Suprapubic skin (tissue), 4 donors: ENCODE data around the gene HEYL. TPM values are rescaled to one million over a fixed set of nuclear protein-coding genes. Genes with fewer than 3 reads are reported as not detected.

ENCODE experiments used
- DNase-seq, 2 donors: peaks; one replicate each; pipeline ENCODE4 v3.0.0-alpha.2; 2019; ENCODE audit warnings: low spot score in 2 of 2
- H3K27ac ChIP-seq: fragments of 200-600 bp; sonication (generic); one replicate; pipeline ENCODE4 v1.5.1; 2019
- H3K27me3 ChIP-seq: fragments of 200-600 bp; sonication (generic); one replicate; pipeline ENCODE4 v1.5.1; 2019
- H3K36me3 ChIP-seq: fragments of 200-600 bp; sonication (generic); one replicate; pipeline ENCODE4 v1.5.1; 2019
- H3K4me1 ChIP-seq: fragments of 200-600 bp; sonication (generic); one replicate; pipeline ENCODE4 v1.5.1; 2019
- H3K4me3 ChIP-seq: fragments of 200-600 bp; sonication (generic); one replicate; pipeline ENCODE4 v1.5.1; 2019; ENCODE audit warnings: mild to moderate bottlenecking
- H3K9me3 ChIP-seq: fragments of 200-600 bp; sonication (generic); one replicate; pipeline ENCODE4 v1.5.1; 2019
- EP300 ChIP-seq: sonication (generic); formaldehyde crosslinking; IDR thresholded peaks from one replicate; pipeline ENCODE4 v1.6.1; 2017; ENCODE audit warnings: antibody characterized with exemption
- POLR2A ChIP-seq, 2 donors: fragments of 450-650 bp; IDR thresholded peaks; one replicate each; pipeline ENCODE4 v1.6.1; 2017; ENCODE audit warnings: antibody characterized with exemption in 2 of 2, mild to moderate bottlenecking in 2 of 2, moderate library complexity in 2 of 2
- POLR2AphosphoS5 ChIP-seq, 3 donors: sonication (generic); formaldehyde crosslinking; IDR thresholded peaks; one replicate each; pipeline ENCODE4 v1.6.1; 2017; ENCODE audit warnings: antibody characterized with exemption in 3 of 3
- WGBS: methylation state at CpG from one replicate; pipeline ENCODE4 v1.1.5; 2018; 5-methylcytosine and 5-hydroxymethylcytosine counted together
- total RNA-seq, 4 donors: library from RNA; depleted of rRNA; stranded (reverse); fragments of >200 nt; gene quantifications; one replicate each; pipeline ENCODE4 v1.1.0, GENCODE V29; 2016
- TF ChIP-seq, protein P1 (sequence below), 2 donors: fragments of 200-600 bp in 1 of 2; fragments of 450-650 bp in 1 of 2; sonication (generic) in 1 of 2; IDR thresholded peaks; one replicate each; pipeline ENCODE4 v1.5.1; 2016 to 2019; ENCODE audit warnings: antibody characterized with exemption in 2 of 2, mild to moderate bottlenecking in 1 of 2, moderate library complexity in 1 of 2

HEYL gene
- total RNA-seq, 4 donors from 2014 or later = 1.3 to 3.0 (median 1.8) TPM

DNA sequence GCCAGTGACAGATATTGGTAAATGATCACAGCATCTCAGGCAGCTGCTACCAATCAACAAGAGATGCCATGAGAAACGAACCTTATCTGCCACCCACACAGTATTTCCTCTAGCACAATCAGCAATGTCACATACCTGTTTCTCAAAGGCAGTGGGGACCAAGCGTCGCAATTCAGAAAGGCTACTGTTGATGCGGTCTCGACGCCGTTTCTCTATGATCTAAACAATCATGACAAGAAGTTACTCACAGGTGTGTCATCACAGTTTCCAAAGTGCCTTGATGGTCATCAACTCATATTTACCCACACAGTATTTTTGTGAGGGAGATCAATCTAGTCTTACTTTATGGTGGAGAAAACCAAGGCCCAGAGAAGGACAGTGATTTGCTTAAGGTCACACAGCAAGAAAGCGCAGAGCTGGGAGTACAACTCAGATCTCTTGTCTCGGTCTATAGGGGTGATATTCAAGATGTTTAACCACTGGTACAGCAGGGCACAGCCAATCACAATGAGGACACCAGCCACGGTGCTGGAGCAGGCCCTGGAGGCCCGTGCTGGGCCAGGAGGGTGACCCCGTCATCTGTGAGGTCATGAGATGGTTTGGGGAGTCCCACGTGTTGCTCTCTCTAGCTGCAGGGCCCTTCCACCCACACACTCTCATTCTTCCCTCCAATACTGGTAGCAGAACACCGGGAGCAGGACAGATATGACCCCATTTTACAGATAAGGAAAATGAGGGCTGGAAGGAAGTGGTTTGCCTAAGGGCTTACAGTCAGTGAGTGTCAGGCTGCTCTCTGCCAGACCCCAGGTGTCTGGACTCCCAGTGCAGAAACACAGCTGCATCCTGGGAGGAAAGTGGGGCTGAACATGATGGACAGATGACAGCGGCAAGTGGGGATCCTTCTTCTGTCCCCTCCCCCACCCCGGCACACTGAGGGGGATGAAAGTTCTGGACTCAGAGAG, 7.8 kb downstream of the HEYL start:
- Histone ChIP-seq H3K4me1 (peaks cover 13% of the 10 kb centered on the region), H3K4me3 (no peak overlapping the region), H3K27me3 (peaks cover 23% of the 10 kb centered on the region), H3K27ac (no peak overlapping the region), H3K9me3 (no peaks in the 10 kb centered on the region), H3K36me3 (no peaks in the 10 kb centered on the region)
- no peak for DNase-seq
- WGBS = 77% methylated on average over 15 of the region's 16 CpGs
- no peak for TF ChIP-seq POLR2A (IDR thresholded peaks at IDR 0.05)

DNA sequence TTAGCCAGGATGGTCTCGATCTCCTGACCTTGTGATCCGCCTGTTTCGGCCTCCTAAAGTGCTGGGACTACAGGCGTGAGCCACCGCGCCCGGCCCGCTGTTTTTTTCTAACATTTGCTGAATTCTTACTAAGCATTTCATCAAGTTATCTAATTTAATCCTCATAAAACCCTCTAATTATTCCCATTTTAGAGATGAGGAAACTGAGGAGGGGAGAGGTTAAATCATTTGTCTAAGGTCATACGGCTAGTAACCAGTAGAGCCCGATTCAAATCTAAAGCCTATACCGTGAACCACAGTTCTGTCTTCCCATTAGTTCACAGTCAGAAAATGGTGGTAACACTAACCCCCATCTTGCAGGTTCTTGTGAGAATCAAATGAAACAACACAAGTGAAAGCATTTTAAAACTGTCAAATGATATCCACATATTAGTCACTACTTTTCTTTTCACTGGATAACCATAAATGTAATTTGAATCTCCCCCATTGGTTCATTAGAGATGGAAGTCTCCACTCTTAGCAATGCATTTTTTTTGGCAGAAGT, 10.6 kb downstream of the HEYL start:
- H3K4me3 ChIP-seq = no peak overlapping the region
- no peaks in the 10 kb centered on the region for H3K36me3 ChIP-seq
- 94% methylated on average over 11 of the region's 11 CpGs for WGBS
- H3K4me1 ChIP-seq = peaks cover 22% of the 10 kb centered on the region
- H3K27ac ChIP-seq = no peak overlapping the region
- DNase-seq = no peak
- H3K9me3 ChIP-seq = no peaks in the 10 kb centered on the region
- peaks cover 6% of the 10 kb centered on the region for H3K27me3 ChIP-seq
- TF ChIP-seq POLR2AphosphoS5 (IDR thresholded peaks at IDR 0.05) (no peak), EP300 (no peak), POLR2A (IDR thresholded peaks at IDR 0.05) (no peak)
- TF ChIP-seq, protein P1, sequence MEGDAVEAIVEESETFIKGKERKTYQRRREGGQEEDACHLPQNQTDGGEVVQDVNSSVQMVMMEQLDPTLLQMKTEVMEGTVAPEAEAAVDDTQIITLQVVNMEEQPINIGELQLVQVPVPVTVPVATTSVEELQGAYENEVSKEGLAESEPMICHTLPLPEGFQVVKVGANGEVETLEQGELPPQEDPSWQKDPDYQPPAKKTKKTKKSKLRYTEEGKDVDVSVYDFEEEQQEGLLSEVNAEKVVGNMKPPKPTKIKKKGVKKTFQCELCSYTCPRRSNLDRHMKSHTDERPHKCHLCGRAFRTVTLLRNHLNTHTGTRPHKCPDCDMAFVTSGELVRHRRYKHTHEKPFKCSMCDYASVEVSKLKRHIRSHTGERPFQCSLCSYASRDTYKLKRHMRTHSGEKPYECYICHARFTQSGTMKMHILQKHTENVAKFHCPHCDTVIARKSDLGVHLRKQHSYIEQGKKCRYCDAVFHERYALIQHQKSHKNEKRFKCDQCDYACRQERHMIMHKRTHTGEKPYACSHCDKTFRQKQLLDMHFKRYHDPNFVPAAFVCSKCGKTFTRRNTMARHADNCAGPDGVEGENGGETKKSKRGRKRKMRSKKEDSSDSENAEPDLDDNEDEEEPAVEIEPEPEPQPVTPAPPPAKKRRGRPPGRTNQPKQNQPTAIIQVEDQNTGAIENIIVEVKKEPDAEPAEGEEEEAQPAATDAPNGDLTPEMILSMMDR (IDR thresholded peaks at IDR 0.05) = no peak

DNA sequence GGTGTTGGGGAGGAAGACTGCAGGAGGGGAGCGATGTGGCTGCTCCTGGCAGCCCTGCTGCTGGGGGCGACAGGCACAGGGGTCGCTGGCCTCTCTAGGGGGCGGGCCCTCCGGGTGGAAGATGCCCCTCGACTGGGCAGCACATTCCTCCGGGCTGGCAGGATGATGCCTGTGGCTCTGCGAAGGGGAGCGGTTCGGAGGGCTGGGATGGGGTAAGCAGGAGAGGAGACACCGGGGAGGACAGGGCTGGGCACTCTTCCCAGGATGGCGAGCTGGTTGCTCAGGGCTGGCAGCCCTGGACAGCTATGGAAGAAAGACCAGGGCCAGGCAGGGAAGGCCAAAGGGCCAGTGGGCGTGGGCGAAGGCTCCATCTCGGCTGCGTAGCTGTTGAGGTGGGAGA, 12.8 kb downstream of the HEYL start:
- no peaks in the 10 kb centered on the region for H3K36me3 ChIP-seq
- 90% methylated on average over 12 of the region's 16 CpGs for WGBS
- TF ChIP-seq EP300 (no peak), POLR2AphosphoS5 (IDR thresholded peaks at IDR 0.05) (no peak), POLR2A (IDR thresholded peaks at IDR 0.05) (no peak)
- TF ChIP-seq, protein P1 (IDR thresholded peaks at IDR 0.05) = no peak
- peaks cover 9% of the 10 kb centered on the region for H3K4me1 ChIP-seq
- DNase-seq = no peak
- no peak overlapping the region for H3K4me3 ChIP-seq
- H3K27me3 ChIP-seq = peaks cover 6% of the 10 kb centered on the region
- no peak overlapping the region for H3K27ac ChIP-seq
- no peaks in the 10 kb centered on the region for H3K9me3 ChIP-seq

DNA sequence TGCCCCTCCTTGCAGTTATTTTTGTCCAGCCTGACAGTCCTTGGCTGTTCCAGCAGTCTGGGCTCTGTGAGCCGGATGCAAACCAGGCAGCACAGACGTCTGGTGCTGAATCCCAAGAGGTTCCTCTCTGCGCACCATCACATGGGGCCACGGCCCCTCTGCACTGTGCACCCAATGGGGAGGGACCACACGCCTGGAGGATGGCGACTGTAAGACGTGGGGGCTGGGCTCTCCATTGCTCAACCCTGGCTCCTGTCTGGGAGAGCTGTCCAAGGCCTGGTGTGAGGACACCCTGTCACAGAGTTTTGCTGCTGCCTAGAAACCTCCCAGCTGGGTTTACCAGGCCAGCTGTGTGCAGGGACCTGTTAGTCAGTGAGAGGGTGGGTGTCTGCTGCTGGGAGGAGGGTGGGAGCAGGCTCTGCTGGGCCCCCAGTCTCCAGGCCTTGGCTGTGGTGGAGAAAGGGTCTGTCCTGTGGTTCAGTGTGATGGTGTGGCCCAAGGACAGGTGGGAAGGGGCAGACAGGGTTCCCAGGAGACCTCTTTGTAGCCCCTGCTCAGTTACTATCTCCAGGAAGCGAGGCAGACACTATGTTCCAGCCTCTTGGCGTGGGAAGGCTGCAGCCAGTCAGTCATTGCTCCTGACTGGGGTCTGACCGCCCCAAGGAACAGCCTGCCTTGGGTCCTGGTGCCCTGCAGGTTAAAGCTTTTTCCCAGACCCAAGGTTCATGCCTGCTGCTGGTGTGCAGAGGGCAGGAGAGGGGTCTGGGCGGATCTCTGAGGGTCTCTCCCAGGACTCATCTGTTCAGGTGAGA, 13.8 kb downstream of the HEYL start:
- H3K36me3 ChIP-seq = no peaks in the 10 kb centered on the region

DNA sequence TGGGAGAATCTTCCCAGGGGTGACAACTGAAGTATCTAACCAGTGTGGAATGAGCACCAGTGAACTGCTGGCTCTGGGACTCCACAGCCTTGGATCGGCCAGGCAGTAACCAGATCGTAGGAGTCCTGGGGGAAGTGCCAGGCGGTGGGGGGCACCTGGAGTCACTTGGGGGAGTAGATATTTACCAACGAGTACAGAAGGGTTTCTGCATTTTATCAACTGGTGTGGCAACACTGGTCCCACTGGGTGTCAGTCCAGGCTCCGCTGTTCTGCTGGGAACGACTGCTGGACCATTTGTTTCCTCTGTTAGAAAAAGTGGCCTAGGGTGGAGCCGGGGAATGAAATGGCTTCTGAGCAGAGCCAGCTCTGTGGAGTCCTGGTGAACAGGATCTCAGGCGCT, 14.4 kb downstream of the HEYL start:
- Histone ChIP-seq H3K4me1 (peaks cover 9% of the 10 kb centered on the region), H3K4me3 (no peak overlapping the region), H3K27me3 (peaks cover 6% of the 10 kb centered on the region), H3K36me3 (no peaks in the 10 kb centered on the region), H3K27ac (no peak overlapping the region), H3K9me3 (no peaks in the 10 kb centered on the region)
- WGBS = 71% methylated on average over 7 of the region's 8 CpGs
- TF ChIP-seq POLR2A (IDR thresholded peaks at IDR 0.05) (no peak), POLR2AphosphoS5 (IDR thresholded peaks at IDR 0.05) (no peak), EP300 (no peak)
- TF ChIP-seq, protein P1 (IDR thresholded peaks at IDR 0.05) = no peak
- DNase-seq = no peak

More for the DNA sequence above, 13.8 kb downstream of the HEYL start:
- WGBS = 97% methylated on average over 4 of the region's 11 CpGs
- peaks cover 9% of the 10 kb centered on the region for H3K4me1 ChIP-seq
- peaks cover 6% of the 10 kb centered on the region for H3K27me3 ChIP-seq
- TF ChIP-seq, protein P1 (IDR thresholded peaks at IDR 0.05) = no peak
- TF ChIP-seq POLR2AphosphoS5 (IDR thresholded peaks at IDR 0.05) = peak in 1 of 3 donors; percentile 29
- DNase-seq = no peak
- H3K9me3 ChIP-seq = no peaks in the 10 kb centered on the region
- H3K4me3 ChIP-seq = no peak overlapping the region
- H3K27ac ChIP-seq = no peak overlapping the region
